Measurements from ENCODE around the gene PIK3CG. TPM values are rescaled to one million over a fixed set of nuclear protein-coding genes. Genes with fewer than 3 reads are reported as not detected.
"Not testable (repeated sequence)": the region's sequence is repeated elsewhere in the genome, so short reads cannot be mapped to it uniquely, and the experiment has no call there.

PIK3CG gene
- polyA plus RNA-seq, 1 experiment: 0.14 TPM

DNA sequence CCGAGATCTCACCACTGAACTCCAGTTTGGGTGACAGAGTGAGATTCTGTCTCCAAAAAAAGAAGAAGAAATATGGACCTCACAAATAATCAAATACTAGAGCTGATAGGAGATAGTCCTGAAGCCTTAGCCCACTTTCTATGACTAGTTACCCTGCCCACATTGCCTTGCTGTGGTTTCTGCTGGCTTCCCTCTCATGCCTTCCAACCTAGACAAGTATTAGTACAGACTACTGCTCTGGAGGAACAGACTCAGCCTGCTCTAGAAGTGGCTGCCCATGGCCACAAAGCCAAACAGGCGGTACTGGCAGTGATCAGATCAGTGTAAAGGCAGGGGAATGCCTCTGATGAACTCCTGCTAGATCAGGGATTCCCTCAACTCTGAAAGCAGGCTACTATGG is 89.8 kb downstream of the PIK3CG start:
- no peak for DNase-seq (ENCODE audit: low read depth, low spot score)
- CTCF ChIA-PET: interaction anchor here (0.6 kb wide), 1 partner anchor 755 kb away, joined by 3 read pairs; no protein-coding TSS in a partner anchor
- no peak overlapping the region for H3K27ac ChIP-seq (ENCODE audit: low read depth, low read length)
- H3K27me3 ChIP-seq (ENCODE audit: control insufficient read depth, insufficient read depth, low read length): peaks cover 4% of the 10 kb centered on the region
- POLR2A ChIA-PET: no interaction called here
- no peak for TF ChIP-seq CTCF (IDR thresholded peaks at IDR 0.05; ENCODE audit: low read depth, low read length)
- no peaks in the 10 kb centered on the region for H3K9me3 ChIP-seq (ENCODE audit: control insufficient read depth, insufficient read depth, low read length)
- no peak overlapping the region for H3K4me3 ChIP-seq (ENCODE audit: low read depth, low read length)

DNA sequence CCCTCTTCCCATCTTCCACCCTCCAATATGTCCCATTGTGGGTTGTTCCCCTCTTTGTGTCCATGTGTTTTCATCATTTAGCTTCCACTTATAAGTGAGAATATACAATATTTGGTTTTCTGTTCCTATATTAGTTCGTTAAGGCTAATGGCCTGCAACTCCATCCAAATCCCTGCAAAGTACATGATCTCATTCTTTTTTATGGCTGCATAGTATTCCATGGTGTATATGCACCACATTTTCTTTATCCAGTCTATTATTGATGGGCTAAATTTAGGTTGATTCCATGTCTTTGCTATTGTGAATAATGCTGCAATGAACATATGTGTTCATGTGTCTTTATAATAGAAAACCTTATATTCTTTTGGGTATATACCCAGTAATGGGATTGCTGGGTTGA is 90.8 kb downstream of the PIK3CG start:
- H3K9me3 ChIP-seq (ENCODE audit: control insufficient read depth, insufficient read depth, low read length); H3K27ac ChIP-seq (ENCODE audit: low read depth, low read length); DNase-seq (ENCODE audit: low read depth, low spot score); H3K27me3 ChIP-seq (ENCODE audit: control insufficient read depth, insufficient read depth, low read length); H3K4me3 ChIP-seq (ENCODE audit: low read depth, low read length); POLR2A ChIA-PET: not testable (repeated sequence)
- CTCF ChIA-PET: interaction anchor here (0.5 to 0.7 kb wide), 3 partner anchors 162 to 754 kb away, joined by 3 to 9 read pairs (median 3); no protein-coding TSS in a partner anchor

Other genes starting within 250 kb of the PIK3CG start
- 15.8 and 16.9 TPM in 2 replicates for gene CCDC71L, start 204.1 kb upstream of the PIK3CG start, polyA plus RNA-seq (2011; rRNA removed)
- gene PRKAR2B, start 179.4 kb downstream of the PIK3CG start, polyA plus RNA-seq (2011; rRNA removed): 9.1 and 13.0 TPM in 2 replicates